ENCODE results near the gene GJA3. TPM values are rescaled to one million over a fixed set of nuclear protein-coding genes. Genes with fewer than 3 reads are reported as not detected.

The GJA3 gene
- total and polyA plus RNA-seq, 2 of the 8 experiments (the other 6 are each of a cell fraction or from before 2014, with no cell fraction given), result 0.12 to 0.60 TPM

GRCh38 chr13:20126541-20127261 is 34.2 kb downstream of the GJA3 start (continued):
- TF ChIP-seq TEAD4 (IDR thresholded peaks at IDR 0.05; ENCODE audit: low read depth, low read length) (no peak), CHD2 (IDR thresholded peaks at IDR 0.05; ENCODE audit: low read length) (no peak), SIRT6 (IDR thresholded peaks at IDR 0.05; ENCODE audit: low read length) (no peak), EGR1 (IDR thresholded peaks at IDR 0.05; ENCODE audit: borderline replicate concordance, low read depth, low read length) (no peak), RBBP5 (IDR thresholded peaks at IDR 0.05; ENCODE audit: borderline replicate concordance, low read depth, low read length) (no peak), BCL11A (IDR thresholded peaks at IDR 0.05; ENCODE audit: low read depth in 2 of 2, low read length in 2 of 2) (no peak), TAF7 (optimal IDR thresholded peaks at IDR 0.05; ENCODE audit: borderline replicate concordance, low read depth, low read length) (no peak), TAF1 (IDR thresholded peaks at IDR 0.05; ENCODE audit: low read depth, low read length) (no peak)
